Endometrial microvascular endothelial cells (primary cell): ENCODE data around the gene C2CD5. TPM values are rescaled to one million over a fixed set of nuclear protein-coding genes. Genes with fewer than 3 reads are reported as not detected.
"Not testable (repeated sequence)": the region's sequence is repeated elsewhere in the genome, so short reads cannot be mapped to it uniquely, and the experiment has no call there.

Experiments
- in situ Hi-C: cut with HindIII; loops from 2 replicates; pipeline ENCODE4 v1.10.0; 2017; ENCODE audit warnings: low sequenced_read_pairs, low pct_unique_long_range_greater_than_20kb; ENCODE audit errors: inconsistent ontology term
- total RNA-seq: library from RNA; depleted of rRNA; stranded (reverse); fragments of >200 nt; gene quantifications from one replicate; pipeline ENCODE4 v1.2.3, GENCODE V29; 2015; ENCODE audit errors: inconsistent ontology term

Gene C2CD5
- total RNA-seq, 1 donor from 2014 or later: 28.1 TPM

DNA sequence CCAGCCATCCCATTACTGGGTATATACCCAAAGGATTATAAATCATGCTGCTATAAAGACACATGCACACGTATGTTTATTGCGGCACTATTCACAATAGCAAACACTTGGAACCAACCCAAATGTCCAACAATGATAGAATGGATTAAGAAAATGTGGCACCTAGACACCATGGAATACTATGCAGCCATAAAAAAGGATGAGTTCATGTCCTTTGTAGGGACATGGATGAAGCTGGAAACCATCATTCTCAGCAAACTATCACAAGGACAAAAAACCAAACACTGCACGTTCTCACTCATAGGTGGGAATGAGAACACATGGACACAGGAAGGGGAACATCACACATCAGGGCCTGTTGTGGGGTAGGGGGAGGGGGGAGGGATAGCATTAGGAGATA lies 56.7 kb downstream of the C2CD5 start:
- in situ Hi-C loops: not testable (repeated sequence)

GRCh38 chr12:22481547-22482104 lies 62.7 kb downstream of the C2CD5 start:
- in situ Hi-C loops: no loop called here

GRCh38 chr12:22480814-22481213 lies 63.5 kb downstream of the C2CD5 start:
- in situ Hi-C loops: not testable (repeated sequence)

DNA sequence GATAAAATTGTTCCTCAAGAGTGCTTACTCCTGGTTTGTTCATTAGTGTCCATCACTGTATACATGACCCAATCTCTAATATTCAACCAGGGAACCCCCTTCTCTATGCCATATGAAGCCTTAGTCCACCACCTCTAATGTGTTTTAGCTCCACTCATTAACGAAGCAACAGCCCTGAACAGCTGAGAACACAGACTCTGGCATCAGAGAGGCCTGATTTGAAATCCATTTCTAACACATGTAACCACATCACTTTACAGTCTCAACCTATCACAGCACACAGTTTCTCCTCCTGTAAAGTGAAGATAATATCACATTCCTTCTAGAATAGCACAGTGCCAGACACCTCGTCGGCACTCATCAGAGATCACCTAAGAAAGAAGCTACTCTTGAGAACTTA lies 64.3 kb downstream of the C2CD5 start:
- in situ Hi-C loops: no loop called here

DNA sequence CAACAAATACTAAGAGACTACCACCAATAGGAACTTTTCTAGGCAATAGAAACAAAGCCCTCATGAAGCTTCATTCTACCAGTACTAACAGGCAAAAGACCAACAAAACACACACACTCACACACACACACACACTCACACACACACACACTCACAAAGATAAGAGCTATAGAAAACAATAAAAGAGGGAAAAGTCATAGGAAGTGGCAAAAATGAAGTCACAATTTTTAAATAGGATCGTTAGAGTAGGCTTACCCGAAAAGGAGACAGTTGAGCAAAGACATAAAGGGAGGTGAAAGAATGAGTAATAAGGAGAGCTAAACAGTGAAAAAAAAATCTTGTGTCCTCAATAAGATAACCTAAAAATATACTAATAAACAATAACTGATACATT lies 66.5 kb downstream of the C2CD5 start:
- in situ Hi-C loops: no loop called here

DNA sequence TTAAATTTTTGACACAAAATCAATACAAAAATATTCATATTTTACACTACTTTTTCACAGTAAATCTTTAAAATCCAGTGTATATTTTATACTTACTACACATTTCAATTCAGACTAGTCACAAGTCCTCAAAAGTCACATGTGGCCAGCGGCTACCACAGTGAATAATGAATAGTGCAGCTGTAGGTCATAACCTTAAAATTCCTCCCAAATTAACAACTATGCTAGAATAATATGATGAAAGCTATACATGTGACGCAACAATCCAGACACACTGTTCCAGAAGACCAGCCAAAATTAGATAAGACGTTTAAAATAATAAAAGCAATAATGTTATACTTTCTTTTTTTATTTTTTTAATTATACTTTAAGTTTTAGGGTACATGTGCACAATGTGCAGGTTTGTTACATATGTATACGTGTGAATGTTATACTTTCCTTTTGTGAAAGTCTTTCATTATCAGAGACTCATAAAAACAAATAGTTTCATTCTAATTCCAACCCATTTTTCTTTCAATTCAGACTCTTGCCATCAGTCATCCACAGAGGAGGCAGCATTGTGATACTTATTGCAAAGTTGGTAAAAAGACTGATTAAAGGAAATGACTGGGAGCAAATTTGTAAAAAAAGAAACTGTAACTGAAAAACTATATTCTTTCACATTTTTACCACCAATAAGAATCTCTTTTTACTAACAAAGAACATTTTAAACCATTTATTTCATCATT lies 67.0 kb downstream of the C2CD5 start:
- in situ Hi-C loops: no loop called here

GRCh38 chr12:22476133-22476532 lies 68.2 kb downstream of the C2CD5 start:
- in situ Hi-C loops: no loop called here

GRCh38 chr12:22474970-22475720 lies 69.2 kb downstream of the C2CD5 start:
- in situ Hi-C loops: no loop called here

GRCh38 chr12:22473212-22473611 lies 71.1 kb downstream of the C2CD5 start:
- in situ Hi-C loops: no loop called here

GRCh38 chr12:22467190-22467589 lies 77.2 kb downstream of the C2CD5 start:
- in situ Hi-C loops: no loop called here

DNA sequence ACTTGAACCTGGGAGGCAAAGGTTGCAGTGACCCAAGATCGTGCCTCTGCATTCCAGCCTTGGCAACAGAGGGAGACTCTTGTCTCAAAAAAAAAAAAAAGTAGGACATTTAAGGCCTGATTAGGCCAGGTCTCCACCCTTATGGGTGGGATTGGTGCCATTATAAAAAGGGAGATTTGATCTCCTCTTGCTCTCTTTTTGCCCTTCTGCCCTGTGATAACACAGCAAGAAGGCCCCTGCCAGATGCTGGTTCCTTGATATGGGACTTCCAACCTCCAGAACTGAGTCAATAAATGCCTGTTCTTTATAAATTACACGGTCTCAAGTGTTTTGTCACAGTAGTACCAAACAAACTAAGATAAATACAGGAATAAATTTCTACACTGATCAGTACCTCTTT lies 81.0 kb downstream of the C2CD5 start:
- in situ Hi-C loops: no loop called here

- in situ Hi-C loops: no loop called here
These were observed 82.6 kb downstream of the C2CD5 start for GRCh38 chr12:22461786-22462185.

DNA sequence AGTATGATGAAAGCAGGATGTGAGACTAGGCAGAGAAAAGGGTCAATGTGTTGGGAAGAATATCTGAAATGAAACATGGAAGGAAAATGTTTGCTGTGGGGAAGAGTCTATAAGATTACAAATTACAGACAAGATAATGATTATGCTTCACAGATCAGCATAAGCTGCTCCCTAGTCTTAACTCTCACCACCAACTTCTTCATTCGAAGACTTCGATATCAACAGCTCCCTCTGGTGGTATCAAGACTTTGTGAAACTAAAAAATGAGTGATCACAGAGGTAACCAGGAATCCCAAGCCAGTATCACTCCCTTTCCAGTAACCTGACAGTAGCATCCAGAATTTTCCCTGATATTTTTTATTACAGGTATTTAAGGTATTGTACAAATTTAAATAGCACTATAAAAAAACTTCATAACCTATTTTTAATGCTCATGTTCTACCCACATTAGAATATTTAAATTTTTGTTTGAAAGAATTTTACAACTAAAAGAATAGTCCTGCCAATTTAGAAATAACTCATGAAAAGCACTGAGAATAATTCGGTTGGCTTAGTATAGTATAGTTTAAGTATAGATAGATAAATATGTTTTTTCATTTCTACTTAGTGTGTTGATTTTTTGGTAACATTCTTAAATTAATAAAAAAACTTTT lies 84.4 kb downstream of the C2CD5 start:
- in situ Hi-C loops: no loop called here

GRCh38 chr12:22458298-22458937 lies 85.9 kb downstream of the C2CD5 start:
- in situ Hi-C loops: no loop called here

GRCh38 chr12:22457085-22457484 lies 87.3 kb downstream of the C2CD5 start:
- in situ Hi-C loops: no loop called here

DNA sequence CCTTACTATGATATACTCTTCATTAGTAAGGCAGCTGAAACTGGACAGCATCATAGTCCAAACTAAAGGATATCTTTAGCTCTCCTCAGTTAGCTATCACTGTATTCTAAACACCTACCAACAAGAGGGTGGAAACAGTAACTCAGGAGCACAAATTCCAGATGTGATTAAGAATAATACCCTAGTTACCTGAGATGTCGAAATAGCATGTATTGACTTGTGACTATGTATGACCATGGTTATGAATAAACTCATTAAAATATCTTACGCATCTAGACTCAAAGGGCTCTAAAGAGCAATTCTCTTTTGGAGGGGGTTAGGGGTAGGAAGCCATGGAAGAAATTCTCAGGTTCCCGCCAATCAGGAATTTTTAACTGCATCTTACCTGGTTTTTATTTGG lies 90.8 kb downstream of the C2CD5 start:
- in situ Hi-C loops: no loop called here

DNA sequence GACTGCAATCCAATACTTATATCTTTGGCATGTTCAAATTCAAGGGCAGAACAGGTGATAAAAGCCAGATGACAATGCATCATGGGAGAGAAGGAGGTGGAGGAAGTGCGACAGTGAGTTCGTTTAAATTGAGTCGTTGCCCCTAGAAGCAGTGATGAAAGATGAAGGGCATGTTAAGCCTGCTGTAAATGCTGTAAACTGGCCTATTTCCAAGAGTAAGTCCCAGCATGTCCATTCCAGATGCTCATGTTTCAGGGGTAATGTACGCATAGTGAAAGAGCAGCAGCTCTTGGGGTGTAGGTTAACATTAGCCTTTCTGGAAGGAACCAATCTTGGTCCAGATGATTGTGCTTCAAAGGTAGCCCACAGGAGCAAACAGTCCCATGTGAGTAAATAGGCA lies 97.1 kb downstream of the C2CD5 start:
- in situ Hi-C loops: no loop called here

DNA sequence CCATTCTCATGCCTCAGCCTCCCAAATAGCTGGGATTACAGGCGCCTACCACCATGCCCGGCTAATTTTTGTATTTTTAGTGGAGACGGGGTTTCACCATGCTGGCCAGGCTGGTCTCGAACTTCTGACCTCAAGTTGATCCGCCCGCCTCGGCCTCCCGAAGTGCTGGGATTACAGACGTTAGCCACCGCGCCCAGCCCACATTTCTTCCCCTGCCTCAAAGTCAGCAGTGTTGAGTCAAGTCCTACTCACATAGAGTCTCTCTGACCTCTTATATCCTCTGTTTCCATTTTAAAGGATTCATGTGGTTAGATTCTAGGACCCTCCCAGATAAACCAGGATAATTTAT lies 100.1 kb downstream of the C2CD5 start:
- in situ Hi-C loops: not testable (repeated sequence)
